Hepatic stellate cell (primary cell): ENCODE data around the gene C20orf96.
"Not testable (repeated sequence)": the region's sequence is repeated elsewhere in the genome, so short reads cannot be mapped to it uniquely, and the experiment has no call there.

Experiments used
- DNase-seq: peaks from one replicate; pipeline ENCODE4 v3.0.0; 2011; ENCODE audit warnings: low spot score

C20orf96 gene

DNA sequence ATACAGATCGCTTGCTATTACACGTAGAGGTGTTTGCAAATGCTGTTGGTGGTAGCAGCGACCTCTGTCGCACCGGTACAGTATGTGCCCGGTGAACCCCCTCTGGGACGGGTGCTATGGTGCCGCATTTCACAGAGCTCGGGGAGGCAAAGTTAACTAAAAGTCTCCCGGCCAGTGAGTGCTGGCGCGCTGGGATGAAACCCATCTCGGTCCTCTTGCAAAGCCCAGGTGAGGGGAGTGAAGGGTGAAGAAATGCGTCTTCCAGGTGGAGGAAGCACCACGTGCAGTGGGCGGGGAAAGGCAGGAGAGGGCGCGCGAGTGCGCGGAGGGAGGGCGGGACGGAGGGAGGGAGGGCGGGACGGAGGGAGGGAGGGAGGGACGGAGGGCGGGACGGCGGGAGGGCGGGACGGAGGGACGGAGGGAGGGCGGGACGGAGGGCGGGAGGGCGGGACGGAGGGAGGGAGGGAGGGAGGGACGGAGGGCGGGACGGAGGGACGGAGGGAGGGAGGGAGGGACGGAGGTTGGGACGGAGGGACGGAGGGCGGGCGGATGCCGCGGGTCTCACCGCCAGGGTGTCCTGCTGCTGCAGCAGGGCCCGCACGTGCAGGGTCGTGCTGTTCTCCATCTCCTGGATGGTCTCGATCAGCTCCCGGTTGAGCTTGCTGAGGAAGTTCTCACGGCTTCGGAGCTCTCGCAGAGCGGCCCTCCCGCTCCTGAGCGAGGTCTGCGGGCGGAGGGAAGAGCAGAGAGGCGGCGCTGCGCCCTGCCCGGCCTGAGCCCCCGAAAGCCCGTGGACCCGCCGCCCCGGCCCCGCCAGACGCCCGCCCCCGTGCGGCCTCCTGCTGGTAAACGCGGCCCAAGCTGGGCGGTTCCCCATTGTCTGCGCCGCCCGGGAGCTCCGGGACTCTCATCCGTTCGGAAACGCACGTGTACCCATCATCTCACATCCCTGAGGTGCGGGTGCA lies 11.7 kb downstream of the C20orf96 start:
- no peak for DNase-seq

- DNase-seq: no peak
Observed at GRCh38 chr20:278181-278580, 12.4 kb downstream of the C20orf96 start.

- DNase-seq: no peak
Observed at GRCh38 chr20:277496-277781, 13.1 kb downstream of the C20orf96 start.

DNA sequence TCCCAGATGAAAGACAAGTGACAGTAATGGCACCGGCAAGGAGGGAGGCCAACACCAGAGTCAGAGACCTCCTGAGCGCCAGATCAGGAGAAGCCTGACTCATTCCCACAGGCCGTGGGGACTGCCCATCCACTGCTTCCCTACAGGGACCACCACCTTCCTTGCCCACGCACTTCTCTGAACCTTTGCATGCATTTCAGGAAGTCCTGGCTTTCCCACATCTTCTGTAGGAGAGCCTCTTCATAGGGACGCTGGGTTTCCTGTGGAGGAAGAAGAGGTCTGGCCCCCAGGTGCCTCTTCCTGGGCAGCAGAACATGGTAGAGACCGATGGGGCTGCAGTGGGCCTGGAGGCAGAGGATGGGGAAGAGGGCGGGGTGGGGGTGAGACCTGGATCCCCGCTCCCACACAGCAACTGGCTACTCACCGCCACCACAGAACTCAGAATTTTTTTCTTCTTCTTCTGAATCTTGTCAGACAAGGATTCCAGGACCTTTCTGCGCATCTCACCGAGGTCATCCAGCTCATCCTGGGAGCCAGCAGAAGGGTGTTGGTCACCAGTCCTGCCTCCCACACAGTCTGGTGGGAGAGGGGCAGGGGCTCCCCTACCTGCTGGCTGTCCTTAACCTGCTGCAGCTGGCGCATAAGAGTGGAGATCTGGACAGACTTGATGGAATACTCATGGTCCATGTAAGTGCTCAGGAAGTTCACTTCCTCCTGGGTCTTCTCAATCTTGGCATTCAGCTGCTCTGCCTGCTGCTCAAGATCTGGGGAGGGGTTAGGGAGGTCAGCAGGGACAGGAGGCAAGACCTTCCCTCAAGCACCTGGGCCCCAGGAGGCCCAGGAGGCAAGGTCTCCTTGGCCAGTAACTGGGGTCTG lies 13.7 kb downstream of the C20orf96 start:
- no peak for DNase-seq

GRCh38 chr20:275791-276190 lies 14.8 kb downstream of the C20orf96 start:
- no peak for DNase-seq

DNA sequence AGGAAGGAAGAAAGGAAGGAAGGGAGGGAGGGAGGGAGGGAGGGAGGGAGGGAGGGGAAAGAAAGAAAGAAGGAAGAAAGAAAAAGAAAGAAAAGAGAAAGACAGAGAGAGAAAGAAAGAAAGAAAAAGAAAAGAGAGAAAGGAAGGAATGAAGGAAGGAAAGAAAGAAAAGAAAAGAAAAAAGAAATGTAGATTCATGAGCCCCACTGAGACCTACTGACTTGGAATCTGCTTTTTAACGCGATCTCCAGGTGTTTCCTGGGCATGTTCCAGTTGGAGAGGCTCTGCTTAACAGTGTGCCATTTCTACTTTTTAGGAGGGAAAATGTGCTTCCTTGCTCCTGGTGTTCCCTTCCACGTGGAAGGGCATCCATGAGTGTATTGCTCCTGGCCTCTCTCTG lies 16.7 kb downstream of the C20orf96 start:
- no peak for DNase-seq

GRCh38 chr20:272718-273117 lies 17.8 kb downstream of the C20orf96 start:
- no peak for DNase-seq

DNA sequence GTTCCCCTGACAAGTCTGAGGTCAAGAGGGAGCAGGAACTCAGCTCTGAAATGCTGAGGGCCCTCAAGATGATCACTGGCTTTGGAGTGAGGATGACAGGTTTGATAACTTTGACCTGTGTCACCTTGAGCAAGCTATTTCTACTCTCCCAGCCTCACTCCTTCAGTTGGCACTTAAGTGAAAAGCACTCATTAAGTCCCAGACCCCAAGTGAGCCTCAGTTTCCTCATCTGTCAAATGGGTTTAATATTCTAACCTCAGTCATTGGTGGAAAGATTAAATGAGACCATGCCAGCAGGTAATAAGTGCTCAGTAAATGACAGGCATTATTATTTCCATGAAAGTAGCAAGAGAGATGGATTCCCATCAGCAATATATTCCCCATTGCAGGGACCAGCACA lies 19.0 kb downstream of the C20orf96 start:
- no peak for DNase-seq

- DNase-seq: no peak
Observed at GRCh38 chr20:271069-271468, 19.5 kb downstream of the C20orf96 start.

GRCh38 chr20:270517-270916 lies 20.0 kb downstream of the C20orf96 start:
- DNase-seq: no peak

- DNase-seq: peak; percentile 84
Observed at GRCh38 chr20:266596-267562, 23.7 kb downstream of the C20orf96 start.

DNA sequence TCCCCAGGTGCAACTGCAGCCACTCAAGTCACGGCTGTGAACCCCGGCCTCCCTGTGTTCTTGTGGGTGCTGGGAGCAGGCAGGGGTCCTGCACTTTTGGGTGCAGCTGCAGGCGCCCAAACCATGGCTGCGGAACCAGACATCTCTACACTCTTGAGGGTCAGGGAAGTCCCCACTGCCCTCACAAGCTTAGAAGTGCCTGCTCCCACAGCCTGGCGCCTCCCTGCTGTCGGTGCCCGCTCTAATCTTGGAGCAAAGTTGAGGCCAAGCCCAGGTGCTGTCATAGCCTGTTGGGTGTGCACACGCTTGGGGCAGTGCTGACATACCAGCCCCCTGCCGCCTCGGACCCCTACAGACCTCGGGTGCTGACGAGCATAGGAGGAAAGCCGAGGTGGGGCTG lies 26.8 kb downstream of the C20orf96 start:
- no peak for DNase-seq

GRCh38 chr20:259981-260380 lies 30.6 kb downstream of the C20orf96 start:
- DNase-seq: no peak

DNA sequence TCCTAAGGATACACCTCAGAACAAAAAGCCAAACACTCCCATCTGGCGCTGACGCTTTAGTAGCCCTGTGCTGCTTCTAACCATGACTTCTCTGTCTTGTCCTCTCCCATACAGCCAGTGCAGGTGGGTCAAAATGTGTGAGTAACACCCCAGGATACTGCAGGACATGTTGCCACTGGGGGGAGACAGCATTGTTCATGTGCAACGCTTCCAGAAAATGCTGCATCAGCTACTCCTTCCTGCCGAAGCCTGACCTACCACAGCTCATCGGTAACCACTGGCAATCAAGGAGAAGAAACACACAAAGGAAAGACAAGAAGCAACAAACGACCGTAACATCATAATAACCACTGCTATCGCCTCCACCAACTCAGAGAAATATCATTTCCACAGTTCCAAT lies 31.6 kb downstream of the C20orf96 start:
- DNase-seq: peak; percentile 35

GRCh38 chr20:258269-258858 lies 32.2 kb downstream of the C20orf96 start:
- no peak for DNase-seq

GRCh38 chr20:257419-257818 lies 33.1 kb downstream of the C20orf96 start, which contains the start of gene DEFB132:
Gene DEFB132, plus strand, starts transcription at chr20:257724. Its CDS starts 55 bp downstream, at chr20:257779.
- DNase-seq: no peak

GRCh38 chr20:253447-253846 lies 37.1 kb downstream of the C20orf96 start:
- not testable (repeated sequence) for DNase-seq

DNA sequence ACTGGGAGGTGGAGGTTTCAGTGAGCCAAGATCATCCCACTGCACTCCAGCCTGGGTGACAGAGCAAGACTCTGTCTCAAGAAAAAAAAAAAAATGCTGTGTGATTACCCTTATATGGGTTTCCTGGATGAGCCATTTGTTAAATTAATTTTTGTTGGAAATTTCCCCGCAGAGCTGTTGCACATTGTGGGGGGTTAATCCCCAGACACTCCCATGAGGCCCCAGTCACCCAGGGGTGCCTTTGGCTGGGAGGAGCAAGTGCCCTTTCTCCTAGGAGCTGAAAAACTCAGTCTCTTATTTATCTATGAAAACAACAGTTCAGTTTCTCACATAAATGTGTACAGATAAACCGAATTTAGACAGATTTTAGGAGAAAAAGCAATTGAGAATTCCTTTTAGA lies 37.7 kb downstream of the C20orf96 start:
- DNase-seq: no peak

DNA sequence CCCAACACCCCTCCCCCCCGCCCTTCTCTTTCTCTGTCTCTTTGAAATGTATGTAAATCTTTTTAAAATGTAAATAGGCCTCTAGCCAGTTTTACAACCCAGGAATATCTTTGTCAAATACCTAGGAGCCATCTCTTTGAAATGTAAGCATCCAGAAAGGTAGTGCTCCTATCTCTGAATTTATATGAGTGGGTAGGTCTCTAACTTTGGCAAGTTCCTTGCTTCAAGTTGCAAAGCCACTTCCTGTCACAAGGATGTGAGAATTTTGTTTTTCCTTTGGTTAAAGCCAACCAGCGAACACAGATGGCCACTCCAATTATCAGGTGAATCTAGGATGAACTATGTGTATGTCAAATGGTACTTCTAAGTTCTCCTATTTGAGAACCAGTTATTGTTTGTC lies 39.2 kb downstream of the C20orf96 start:
- DNase-seq: no peak

- no peak for DNase-seq
Observed at GRCh38 chr20:242905-243304, 47.6 kb downstream of the C20orf96 start.

GRCh38 chr20:237929-238328 lies 52.6 kb downstream of the C20orf96 start:
- DNase-seq: no peak
